ENCODE results near the gene OR1C1.
"Not testable (repeated sequence)": the region's sequence is repeated elsewhere in the genome, so short reads cannot be mapped to it uniquely, and the experiment has no call there.

OR1C1 gene

DNA sequence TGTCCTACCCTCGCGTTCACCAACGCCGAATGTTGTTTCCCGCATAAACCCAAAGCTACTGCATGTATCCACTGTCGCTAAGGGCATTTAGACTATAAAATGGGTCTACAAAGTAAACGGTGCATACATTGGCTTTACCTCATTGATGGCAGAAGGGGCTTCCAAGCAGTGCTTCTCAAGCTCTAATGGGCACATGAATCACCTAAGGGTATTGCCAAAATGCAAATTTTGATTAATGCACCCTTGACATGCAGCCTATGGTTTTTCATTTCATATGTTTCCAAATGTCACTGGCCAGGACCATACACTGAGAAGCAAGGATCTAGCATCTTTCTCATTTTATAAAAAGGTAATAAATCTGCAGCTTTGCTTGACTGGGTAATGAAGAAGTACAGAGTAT, 46.6 kb downstream of the OR1C1 start:
- TF ChIP-seq CTCF (IDR thresholded peaks at IDR 0.05; ENCODE audit: control insufficient read depth, insufficient read depth, low read depth, low read length, missing control alignments), result no peak
- no peak for DNase-seq (ENCODE audit: low read depth)
- H3K4me3 ChIP-seq (ENCODE audit: control insufficient read depth, low read depth, low read length), result no peak overlapping the region

- not testable (repeated sequence) for DNase-seq (ENCODE audit: low read depth)
Observed at GRCh38 chr1:247710681-247711080, 49.7 kb downstream of the OR1C1 start.

More at GRCh38 chr1:247710681-247711080, 49.7 kb downstream of the OR1C1 start:
- H3K4me3 ChIP-seq (ENCODE audit: control insufficient read depth, low read depth, low read length), result not testable (repeated sequence)
